GM23338 (cell line): Measurements from ENCODE around the gene INPP4B. TPM values are rescaled to one million over a fixed set of nuclear protein-coding genes. Genes with fewer than 3 reads are reported as not detected.
A peak's percentile ranks its signal among the peaks of the same experiment; 100 is the strongest.

Experiments
- ATAC-seq: fragments of 200-7000 bp; cut with Tn5 transposase; 3 replicates; pipeline ENCODE4 v1.9.1; 2020
- DNase-seq: peaks from one replicate; pipeline ENCODE4 v3.0.0-alpha.2; 2015; ENCODE audit warnings: low spot score
- H2AFZ ChIP-seq: fragments of 200-600 bp; sonication (generic); 2 replicates; pipeline ENCODE4 v1.8.0; 2016; ENCODE audit warnings: antibody characterized with exemption, mild to moderate bottlenecking, moderate library complexity
- H3F3A ChIP-seq: fragments of 200-600 bp; sonication (generic); replicated peaks from 2 replicates; pipeline ENCODE4 v1.8.0; 2017; ENCODE audit warnings: antibody characterized with exemption, mixed run types, low read depth
- H3K27ac ChIP-seq: fragments of 200-600 bp; sonication (generic); 2 replicates; pipeline ENCODE4 v1.6.1; 2016; ENCODE audit warnings: low read depth
- H3K27me3 ChIP-seq: fragments of 200-600 bp; sonication (generic); 2 replicates; pipeline ENCODE4 v1.8.0; 2016; ENCODE audit warnings: mild to moderate bottlenecking, mixed run types, moderate library complexity; ENCODE audit not compliant: insufficient read depth
- H3K36me3 ChIP-seq: fragments of 200-600 bp; sonication (generic); 2 replicates; pipeline ENCODE4 v1.8.0; 2016; ENCODE audit warnings: mild to moderate bottlenecking; ENCODE audit not compliant: insufficient read depth
- H3K4me1 ChIP-seq: fragments of 200-600 bp; sonication (generic); 2 replicates; pipeline ENCODE4 v1.8.0; 2016; ENCODE audit warnings: mild to moderate bottlenecking, moderate library complexity; ENCODE audit not compliant: insufficient read depth
- H3K4me2 ChIP-seq: fragments of 200-600 bp; sonication (generic); 2 replicates; pipeline ENCODE4 v1.7.1; 2017; ENCODE audit warnings: mixed run types
- H3K4me3 ChIP-seq: fragments of 200-600 bp; sonication (generic); 2 replicates; pipeline ENCODE4 v1.6.1; 2016; ENCODE audit warnings: mixed run types
- H3K79me2 ChIP-seq: fragments of 200-600 bp; sonication (generic); replicated peaks from 2 replicates; pipeline ENCODE4 v1.8.0; 2017; ENCODE audit warnings: mild to moderate bottlenecking; ENCODE audit not compliant: insufficient read depth
- H3K9me2 ChIP-seq: fragments of 200-600 bp; sonication (generic); 2 replicates; pipeline ENCODE4 v1.8.0; 2017; ENCODE audit not compliant: insufficient read depth
- H4K20me1 ChIP-seq: fragments of 200-600 bp; sonication (generic); replicated peaks from 2 replicates; pipeline ENCODE4 v1.8.0; 2017; ENCODE audit warnings: mild to moderate bottlenecking; ENCODE audit not compliant: insufficient read depth
- H3K27ac Mint-ChIP-seq: 2 replicates; pipeline ENCODE4 v1.8.0; 2020; ENCODE audit warnings: inconsistent platforms, mild to moderate bottlenecking, moderate library complexity, mixed read lengths
- H3K27me3 Mint-ChIP-seq: 3 replicates; pipeline ENCODE4 v1.8.0; 2022; ENCODE audit warnings: low read depth, mild to moderate bottlenecking, moderate library complexity, mixed read lengths, inconsistent platforms; ENCODE audit not compliant: insufficient read depth, poor library complexity
- H3K36me3 Mint-ChIP-seq: 3 replicates; pipeline ENCODE4 v1.8.0; 2021; ENCODE audit warnings: low read depth, mild to moderate bottlenecking, inconsistent platforms, moderate library complexity, mixed read lengths
- H3K4me1 Mint-ChIP-seq: 3 replicates; pipeline ENCODE4 v1.8.0; 2020; ENCODE audit warnings: mild to moderate bottlenecking, inconsistent platforms, mixed read lengths
- H3K4me3 Mint-ChIP-seq: 3 replicates; pipeline ENCODE4 v1.8.0; 2021; ENCODE audit warnings: moderate library complexity, mild to moderate bottlenecking, inconsistent platforms, mixed read lengths
- H3K9me3 Mint-ChIP-seq: 3 replicates; pipeline ENCODE4 v1.8.0; 2020; ENCODE audit warnings: moderate library complexity, mild to moderate bottlenecking, inconsistent platforms, mixed read lengths
- CREB1 ChIP-seq: fragments of 250-450 bp; sonication (Bioruptor Pico); IDR thresholded peaks from 2 replicates; pipeline ENCODE4 v1.5.0; 2020; ENCODE audit warnings: low read depth, mild to moderate bottlenecking, moderate library complexity
- CTCF ChIP-seq, 2 experiments: fragments of 200-600 bp in 1 of 2; sonication (generic) in 1 of 2; conservative IDR thresholded peaks; 2 replicates each; pipeline versions ENCODE4 v1.5.1 to v1.6.1; 2016 to 2017; ENCODE audit warnings: antibody characterized with exemption in 2 of 2, low read depth in 2 of 2, mild to moderate bottlenecking in 2 of 2, moderate library complexity in 1 of 2
- ETS1 ChIP-seq: IDR thresholded peaks from 2 replicates; pipeline ENCODE4 v1.6.1; 2016; ENCODE audit warnings: antibody characterized with exemption
- EZH2 ChIP-seq: fragments of 200-600 bp; sonication (generic); IDR thresholded peaks from one replicate; pipeline ENCODE4 v1.8.0; 2017; ENCODE audit warnings: antibody characterized with exemption, mild to moderate bottlenecking, low read depth; ENCODE audit not compliant: unreplicated experiment
- STAT1 ChIP-seq: IDR thresholded peaks from one replicate; pipeline ENCODE4 v1.6.1; 2016; ENCODE audit warnings: antibody characterized with exemption; ENCODE audit not compliant: unreplicated experiment
- ZNF114 ChIP-seq: fragments of 250-450 bp; sonication (Bioruptor Pico); IDR thresholded peaks from 2 replicates; pipeline ENCODE4 v1.5.0; 2020; ENCODE audit warnings: mild to moderate bottlenecking, moderate library complexity
- ZNF331 ChIP-seq: fragments of 250-450 bp; sonication (Bioruptor Pico); IDR thresholded peaks from 2 replicates; pipeline ENCODE4 v1.5.0; 2020; ENCODE audit warnings: low read depth, mild to moderate bottlenecking, moderate library complexity
- ZNF462 ChIP-seq: fragments of 250-450 bp; sonication (Bioruptor Pico); IDR thresholded peaks from 2 replicates; pipeline ENCODE4 v1.5.0; 2020; ENCODE audit warnings: mild to moderate bottlenecking, moderate library complexity
- polyA plus RNA-seq: library from polyadenylated mRNA; unstranded; fragments of >200 nt; fragmentation: Nextera tagmentation; extraction: Ambion mirVana; gene quantifications from 2 replicates; pipeline ENCODE4 v1.2.1, GENCODE V29; 2016
- total RNA-seq: library from RNA; depleted of rRNA; stranded (reverse); fragments of >200 nt; shearing (Covaris generic); gene quantifications from 2 replicates; pipeline ENCODE4 v1.2.3, GENCODE V29; 2014

INPP4B gene
- total and polyA plus RNA-seq, 2 experiments from 2014 or later: 0.11 to 0.14 TPM

- H3K27me3 Mint-ChIP-seq: no peaks in the 10 kb centered on the region
Observed at GRCh38 chr4:142282870-142283431, 563.1 kb downstream of the INPP4B start.

DNA sequence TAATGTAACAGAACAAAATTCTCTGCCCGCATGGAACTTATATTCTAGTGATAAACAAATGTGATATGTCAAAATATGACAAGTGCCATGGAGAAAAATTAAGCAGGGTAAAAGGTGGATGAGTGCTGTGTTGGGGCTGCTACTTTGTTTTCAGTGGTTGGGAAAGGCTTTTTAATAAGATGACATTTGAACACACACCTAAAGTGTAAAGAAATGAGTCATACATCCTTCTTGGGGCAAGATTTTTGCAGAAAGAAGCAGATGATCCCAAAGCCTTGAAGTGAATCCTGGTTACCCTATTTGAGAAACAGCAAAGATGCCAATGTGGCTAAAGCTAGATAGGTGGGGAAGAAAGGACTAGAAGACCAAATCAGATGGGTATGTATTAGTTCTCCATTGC, 564.1 kb downstream of the INPP4B start:
- Histone ChIP-seq H3K4me3 (no peak overlapping the region), H3F3A (no peaks in the 10 kb centered on the region), H3K79me2 (no peaks in the 10 kb centered on the region), H2AFZ (no peak overlapping the region), H4K20me1 (no peaks in the 10 kb centered on the region), H3K36me3 (no peaks in the 10 kb centered on the region), H3K9me2 (no peaks in the 10 kb centered on the region), H3K27ac (no peak overlapping the region), H3K27me3 (no peaks in the 10 kb centered on the region), H3K4me1 (no peaks in the 10 kb centered on the region), H3K4me2 (no peak overlapping the region)
- Mint-ChIP-seq H3K27ac (no peak overlapping the region), H3K27me3 (no peaks in the 10 kb centered on the region), H3K4me3 (no peak overlapping the region), H3K4me1 (0 out of 3 replicates have a peak, but pooled peaks cover 3% of the 10 kb centered on the region), H3K36me3 (no peaks in the 10 kb centered on the region), H3K9me3 (no peaks in the 10 kb centered on the region)
- ATAC-seq: no peak
- no peak for DNase-seq
- TF ChIP-seq ETS1: no peak
- TF ChIP-seq EZH2: no peak
- no peak for TF ChIP-seq ZNF462 (CRISPR knock-in tag)
- no peak for TF ChIP-seq STAT1
- TF ChIP-seq ZNF331 (CRISPR knock-in tag): no peak
- no peak for TF ChIP-seq ZNF114 (CRISPR knock-in tag)
- TF ChIP-seq CREB1 (CRISPR knock-in tag): no peak

More at GRCh38 chr4:142282870-142283431, 563.1 kb downstream of the INPP4B start:
- ATAC-seq (no peak), DNase-seq (peak; percentile 71)
- H3K4me3 ChIP-seq: no peak overlapping the region
- H3K4me1 Mint-ChIP-seq: no peaks in the 10 kb centered on the region
- no peaks in the 10 kb centered on the region for H3K79me2 ChIP-seq
- H3K27me3 ChIP-seq: no peaks in the 10 kb centered on the region
- no peaks in the 10 kb centered on the region for H3F3A ChIP-seq
- no peak for TF ChIP-seq ZNF331 (CRISPR knock-in tag)
- TF ChIP-seq CTCF (conservative IDR thresholded peaks at IDR 0.05; ENCODE audit: low read depth in 2 of 2): peak; percentile 66 to 72
- H2AFZ ChIP-seq: no peak overlapping the region
- no peaks in the 10 kb centered on the region for H3K9me3 Mint-ChIP-seq
- H3K4me3 Mint-ChIP-seq: no peak overlapping the region
- no peak overlapping the region for H3K27ac ChIP-seq
- no peaks in the 10 kb centered on the region for H3K4me1 ChIP-seq
- no peak overlapping the region for H3K4me2 ChIP-seq
- H4K20me1 ChIP-seq: no peaks in the 10 kb centered on the region
- H3K36me3 ChIP-seq: no peaks in the 10 kb centered on the region
- H3K27ac Mint-ChIP-seq: no peak overlapping the region
- H3K36me3 Mint-ChIP-seq: no peaks in the 10 kb centered on the region
- no peaks in the 10 kb centered on the region for H3K9me2 ChIP-seq
